ENCODE measurements around the gene GNA12.
"Not testable (repeated sequence)": the region's sequence is repeated elsewhere in the genome, so short reads cannot be mapped to it uniquely, and the experiment has no call there.

Gene GNA12

GRCh38 chr7:2864204-2864985 lies 20.3 kb upstream of the GNA12 start:
- no peak for DNase-seq

GRCh38 chr7:2863461-2864066 lies 19.5 kb upstream of the GNA12 start:
- DNase-seq = peak; percentile 45

- no peak for DNase-seq
Measured at GRCh38 chr7:2862831-2863361, 18.8 kb upstream of the GNA12 start.

DNA sequence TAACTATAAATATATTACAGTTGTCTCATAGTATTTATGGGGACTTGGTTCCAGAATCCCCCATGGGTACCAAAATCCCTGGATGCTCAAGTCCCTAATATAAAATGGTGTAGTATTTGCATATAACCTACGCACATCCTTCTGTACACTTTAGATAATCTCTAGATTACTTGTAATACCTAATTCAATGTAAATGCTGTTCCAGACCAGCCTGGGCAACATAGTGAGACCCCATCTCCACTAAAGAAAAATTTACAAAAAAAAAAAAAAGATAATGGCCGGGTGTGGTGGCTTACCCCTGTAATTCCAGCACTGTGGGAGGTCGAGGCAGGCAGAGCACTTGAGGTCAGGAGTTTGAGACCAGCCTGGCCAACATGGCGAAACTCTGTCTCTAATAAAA lies 17.4 kb upstream of the GNA12 start:
- DNase-seq = no peak

GRCh38 chr7:2860627-2861133 lies 16.6 kb upstream of the GNA12 start:
- peak; percentile 60 for DNase-seq

DNA sequence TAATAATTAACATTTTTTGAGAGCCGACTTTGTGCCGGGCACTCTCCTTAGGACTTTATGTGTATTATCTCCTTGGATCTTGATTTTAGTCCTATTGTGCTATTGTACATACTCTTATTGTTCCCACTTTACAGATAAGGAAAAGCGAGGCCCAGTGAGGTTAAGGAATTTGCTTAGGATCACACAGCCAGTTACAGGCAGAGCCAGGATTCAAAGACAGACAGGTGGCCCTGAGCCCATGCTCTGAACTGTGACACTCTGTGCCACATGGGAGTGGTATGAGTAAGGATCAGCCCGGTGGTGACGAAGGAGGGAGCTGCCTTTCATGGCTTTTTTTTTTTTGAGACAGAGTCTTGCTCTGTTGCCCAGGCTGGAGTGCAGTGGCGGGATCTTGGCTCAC lies 15.8 kb upstream of the GNA12 start:
- DNase-seq = no peak

DNA sequence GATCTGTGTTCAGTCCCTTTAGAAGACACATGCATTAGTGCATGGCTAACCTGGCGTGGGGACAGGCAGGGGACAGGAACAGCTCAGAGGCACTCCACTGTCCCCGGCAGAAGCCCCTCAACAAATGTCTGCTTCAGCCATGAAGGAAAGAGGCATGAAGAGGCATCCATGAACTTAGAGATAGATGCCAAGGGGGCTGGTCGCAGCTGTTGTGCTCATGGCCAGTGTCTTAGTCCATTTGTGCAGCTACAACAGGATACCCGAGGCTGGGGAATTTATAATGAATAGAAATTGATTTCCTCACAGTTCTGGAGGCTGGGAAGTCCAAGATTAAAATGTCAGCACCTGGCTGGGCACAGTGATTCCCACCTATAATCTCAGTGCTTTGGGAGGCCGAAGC lies 14.5 kb upstream of the GNA12 start:
- DNase-seq = no peak

- no peak for DNase-seq
Measured at GRCh38 chr7:2856388-2857169, 12.5 kb upstream of the GNA12 start.

GRCh38 chr7:2855386-2855785 lies 11.3 kb upstream of the GNA12 start:
- DNase-seq = no peak

DNA sequence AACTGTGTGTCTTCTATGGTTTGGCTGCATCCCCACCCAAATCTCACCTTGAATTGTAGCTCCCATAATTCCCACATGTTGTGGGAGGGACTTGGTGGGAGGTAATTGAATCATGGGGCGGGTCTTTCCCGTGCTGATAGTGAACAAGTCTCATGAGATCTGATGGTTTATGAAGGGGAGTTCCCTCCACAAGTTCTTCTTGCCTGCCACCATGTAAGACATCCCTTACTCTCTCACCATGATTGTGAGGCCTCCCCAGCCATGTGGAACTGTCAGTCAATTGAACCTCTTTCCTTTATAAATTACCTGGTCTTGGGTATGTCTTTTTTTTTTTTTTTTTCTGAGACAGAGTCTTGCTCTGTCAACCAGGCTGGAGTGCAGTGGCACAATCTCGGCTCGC lies 9.4 kb upstream of the GNA12 start:
- DNase-seq = not testable (repeated sequence)

DNA sequence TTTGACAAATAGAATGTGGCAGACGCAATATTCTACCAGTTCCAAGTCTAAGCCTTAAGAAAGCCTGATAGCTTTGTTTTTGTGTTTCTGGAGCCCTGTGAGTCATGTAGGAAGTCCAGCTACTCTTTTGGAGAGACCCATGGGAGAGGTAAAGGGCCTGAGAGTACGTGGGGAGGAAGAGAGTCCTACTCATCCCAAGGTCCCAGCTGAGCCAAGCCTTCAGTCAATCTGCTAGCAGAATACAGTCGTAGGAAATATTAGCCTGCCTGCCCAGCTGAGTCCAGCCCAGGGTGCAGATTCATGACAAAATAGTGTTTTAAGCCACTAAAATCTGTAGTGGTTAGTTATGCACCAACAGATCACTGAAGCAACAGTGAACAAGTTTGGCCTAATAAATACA lies 9.0 kb upstream of the GNA12 start:
- DNase-seq = no peak

- DNase-seq = no peak
Measured at GRCh38 chr7:2851497-2851896, 7.4 kb upstream of the GNA12 start.

- no peak for DNase-seq
Measured at GRCh38 chr7:2849941-2850766, 6.0 kb upstream of the GNA12 start.

DNA sequence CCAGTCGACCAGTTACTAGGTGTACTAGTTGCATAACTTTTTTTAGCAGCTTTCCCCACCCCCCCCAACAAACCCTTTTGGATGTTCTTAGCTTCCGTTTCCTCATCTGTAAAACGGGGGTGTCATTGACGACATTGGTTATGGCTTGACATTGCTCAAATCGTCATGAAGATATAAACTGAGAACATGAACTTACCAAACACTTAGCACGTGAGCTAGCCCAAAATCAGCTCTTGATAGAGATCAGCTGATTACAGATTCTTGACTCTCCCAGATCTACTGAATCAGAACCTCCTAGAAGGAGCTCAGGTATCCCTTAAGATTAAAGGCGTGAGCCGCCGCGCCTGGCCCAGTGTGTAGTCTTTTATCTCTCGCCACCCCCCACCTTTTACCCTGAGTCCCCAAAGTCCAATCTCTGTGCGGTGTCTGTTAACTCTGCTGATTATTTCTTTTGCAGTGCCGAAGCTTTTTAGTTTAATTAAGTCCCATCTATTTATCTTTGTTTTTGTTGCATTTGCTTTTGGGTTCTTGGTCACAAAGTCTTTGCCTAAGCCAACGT lies 1.0 kb upstream of the GNA12 start:
- no peak for DNase-seq

DNA sequence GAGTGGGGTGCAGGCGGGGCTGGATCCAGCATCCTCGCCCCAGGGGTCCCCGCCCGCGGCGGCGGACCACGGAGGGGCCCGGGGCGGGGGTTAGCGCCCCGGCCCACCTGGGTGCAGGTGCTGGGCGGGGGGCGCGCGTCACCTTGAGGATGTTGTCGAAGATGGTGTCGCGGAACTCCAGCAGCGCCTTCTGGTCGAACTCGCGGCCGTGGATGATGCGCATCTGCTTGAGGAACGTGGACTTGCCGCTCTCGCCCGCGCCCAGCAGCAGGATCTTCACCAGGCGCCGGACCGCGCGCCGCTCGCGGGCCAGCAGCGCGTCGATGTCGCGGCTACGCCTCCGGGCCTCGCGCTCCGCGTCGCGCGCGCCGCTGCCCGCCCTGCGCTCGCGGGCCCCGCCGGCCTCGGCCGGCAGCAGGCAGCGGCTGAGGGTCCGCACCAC lies 376 bp downstream of the GNA12 start:
- peak; percentile 54 for DNase-seq

DNA sequence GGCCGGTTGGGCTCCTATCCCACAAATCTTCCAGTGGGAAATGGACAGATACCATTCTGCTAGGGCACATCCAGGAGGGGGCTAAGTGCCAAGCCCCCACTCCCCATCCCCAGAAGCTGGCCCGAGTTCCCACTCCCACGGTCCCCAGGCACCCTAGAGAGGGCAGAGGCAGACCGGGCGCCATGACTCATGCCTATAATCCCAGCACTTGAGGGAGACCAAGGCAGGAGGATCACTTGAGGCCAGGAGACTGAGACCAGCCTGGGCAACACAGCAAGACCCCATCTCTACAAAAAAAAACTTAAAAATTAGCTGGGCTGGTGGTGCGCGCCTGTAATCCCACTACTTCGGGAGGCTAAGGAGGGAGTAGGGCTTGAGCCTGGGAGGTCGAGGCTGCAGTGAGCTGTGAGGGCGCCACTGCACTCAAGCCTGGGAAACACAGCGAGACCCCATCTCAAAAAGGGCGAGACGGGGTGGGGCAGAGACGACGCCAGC lies 870 bp downstream of the GNA12 start:
- no peak for DNase-seq

DNA sequence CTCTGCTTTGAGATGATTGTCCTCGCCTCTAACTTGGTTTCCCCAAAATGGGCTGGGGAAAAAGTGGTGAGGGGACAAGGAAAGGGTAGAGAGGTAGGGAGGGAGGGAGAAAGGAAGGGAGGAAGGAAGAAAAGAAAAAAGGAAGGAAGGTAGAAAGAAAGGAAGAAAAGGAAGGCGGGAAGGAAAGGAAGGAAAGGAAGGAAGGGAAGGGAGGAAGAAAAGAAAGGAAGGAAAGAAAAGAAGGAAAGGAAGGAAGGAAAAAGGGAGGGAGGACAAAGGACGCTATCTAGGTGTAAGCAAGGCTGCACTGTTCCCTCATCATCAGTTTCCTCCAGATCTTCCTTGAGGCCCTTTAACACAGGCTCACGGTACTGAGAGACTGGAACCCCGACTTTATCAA lies 2.2 kb downstream of the GNA12 start:
- no peak for DNase-seq

DNA sequence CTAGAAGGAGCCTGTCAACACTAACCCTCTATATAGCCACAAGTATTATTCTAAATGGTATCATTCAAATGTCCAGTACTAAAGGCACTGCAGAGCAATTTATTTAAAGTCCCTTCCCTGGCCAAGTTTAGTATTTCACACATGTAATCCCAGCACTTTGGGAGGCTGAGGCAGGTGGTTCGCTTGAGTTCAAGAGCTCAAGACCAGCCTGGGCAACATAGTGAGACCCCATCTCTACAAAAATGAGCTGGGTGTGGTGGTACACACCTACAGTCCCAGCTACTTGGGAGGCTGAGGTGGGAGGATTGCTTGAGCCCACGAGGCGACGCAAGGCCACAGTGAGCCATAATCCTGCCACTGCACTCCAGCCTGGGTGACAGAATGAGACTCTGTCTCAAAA lies 3.6 kb downstream of the GNA12 start:
- no peak for DNase-seq

- no peak for DNase-seq
Measured at GRCh38 chr7:2838873-2839578, 5.1 kb downstream of the GNA12 start.

DNA sequence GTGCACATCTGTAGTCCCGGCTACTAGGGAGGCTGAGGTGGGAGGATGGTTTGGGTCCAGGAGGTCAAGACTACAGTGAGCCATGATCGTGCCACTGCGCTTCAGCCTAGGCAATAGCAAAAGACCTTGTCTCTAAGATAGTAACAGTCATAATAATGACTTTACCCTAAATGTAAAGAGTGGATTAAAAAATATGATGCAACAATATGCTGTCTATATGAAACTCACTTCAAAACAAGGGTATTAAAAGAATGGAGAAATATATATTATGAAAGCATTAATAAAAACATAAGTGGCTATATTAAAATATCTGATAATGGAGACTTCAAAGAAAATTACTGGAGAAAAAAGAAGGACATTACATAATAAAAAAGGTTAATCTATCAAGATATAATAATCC lies 5.7 kb downstream of the GNA12 start:
- no peak for DNase-seq

DNA sequence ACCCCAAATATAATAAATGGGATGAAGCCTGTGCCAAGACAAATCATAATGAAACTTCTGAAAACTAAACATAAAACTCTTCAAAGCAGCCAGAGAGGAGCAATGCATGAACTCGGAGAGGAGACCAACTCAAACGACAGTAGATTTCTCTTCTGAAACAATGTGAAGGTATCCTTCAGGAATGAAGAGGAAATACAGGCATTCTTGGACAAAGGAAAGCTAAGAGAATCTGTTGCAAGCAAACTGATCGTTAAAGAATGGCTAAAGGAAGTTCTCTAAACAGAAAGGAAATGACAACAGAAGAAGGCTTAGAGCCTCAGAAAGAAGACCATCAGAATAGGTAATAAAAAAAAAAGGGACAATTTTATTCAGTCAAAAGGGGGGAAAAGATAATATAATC lies 6.6 kb downstream of the GNA12 start:
- DNase-seq = no peak

Measured in COR-L47 (cell line).